Measurements from ENCODE around the gene AP4B1.
A peak's percentile ranks its signal among the peaks of the same experiment; 100 is the strongest.

Gene AP4B1

DNA sequence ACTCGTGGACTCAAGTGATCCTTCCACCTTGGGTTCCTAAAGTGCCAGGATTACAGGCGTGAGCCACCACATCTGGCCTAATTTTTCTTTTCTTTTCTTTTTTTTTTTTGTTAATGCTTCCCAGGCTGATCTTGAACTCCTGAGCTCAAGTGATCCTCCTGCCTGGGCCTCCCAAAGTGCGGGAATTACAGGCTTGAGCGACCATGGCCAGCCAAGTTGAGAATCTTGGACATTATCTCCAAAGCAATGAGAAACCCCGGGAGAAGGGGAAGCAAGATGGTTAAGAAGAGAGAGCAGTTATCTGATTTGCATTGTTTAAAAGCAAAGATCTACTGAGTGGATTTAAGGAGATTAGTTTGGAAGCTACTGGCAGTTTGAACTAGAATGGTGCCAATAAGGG, 33.6 kb upstream of the AP4B1 start:
- DNase-seq (ENCODE audit: low read depth), result no peak
- TF ChIP-seq, protein P1, sequence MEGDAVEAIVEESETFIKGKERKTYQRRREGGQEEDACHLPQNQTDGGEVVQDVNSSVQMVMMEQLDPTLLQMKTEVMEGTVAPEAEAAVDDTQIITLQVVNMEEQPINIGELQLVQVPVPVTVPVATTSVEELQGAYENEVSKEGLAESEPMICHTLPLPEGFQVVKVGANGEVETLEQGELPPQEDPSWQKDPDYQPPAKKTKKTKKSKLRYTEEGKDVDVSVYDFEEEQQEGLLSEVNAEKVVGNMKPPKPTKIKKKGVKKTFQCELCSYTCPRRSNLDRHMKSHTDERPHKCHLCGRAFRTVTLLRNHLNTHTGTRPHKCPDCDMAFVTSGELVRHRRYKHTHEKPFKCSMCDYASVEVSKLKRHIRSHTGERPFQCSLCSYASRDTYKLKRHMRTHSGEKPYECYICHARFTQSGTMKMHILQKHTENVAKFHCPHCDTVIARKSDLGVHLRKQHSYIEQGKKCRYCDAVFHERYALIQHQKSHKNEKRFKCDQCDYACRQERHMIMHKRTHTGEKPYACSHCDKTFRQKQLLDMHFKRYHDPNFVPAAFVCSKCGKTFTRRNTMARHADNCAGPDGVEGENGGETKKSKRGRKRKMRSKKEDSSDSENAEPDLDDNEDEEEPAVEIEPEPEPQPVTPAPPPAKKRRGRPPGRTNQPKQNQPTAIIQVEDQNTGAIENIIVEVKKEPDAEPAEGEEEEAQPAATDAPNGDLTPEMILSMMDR (IDR thresholded peaks at IDR 0.05; ENCODE audit: low read length, missing control alignments), result no peak
- H3K4me3 ChIP-seq (replicated peaks; ENCODE audit: low read depth, low read length), result no peak overlapping the region

DNA sequence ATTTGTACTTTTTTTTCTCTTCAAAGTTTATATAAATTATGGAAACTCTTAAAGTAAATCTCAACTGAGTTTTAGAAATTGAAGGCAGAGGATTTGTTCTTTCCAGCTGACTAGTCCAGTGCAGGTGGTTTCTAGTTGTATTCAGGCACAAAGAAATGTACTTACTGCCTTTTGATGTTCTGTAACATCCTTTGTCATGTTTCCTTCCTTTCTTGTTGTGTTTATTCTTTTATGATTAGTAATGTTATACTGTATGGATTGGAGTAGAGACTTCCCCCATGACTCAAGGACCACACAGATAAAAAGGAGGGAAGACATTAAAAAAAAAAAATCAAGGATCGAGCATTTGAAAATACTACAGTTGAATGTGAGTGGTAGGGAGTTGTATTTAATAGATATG, 32.5 kb upstream of the AP4B1 start:
- H3K4me3 ChIP-seq (replicated peaks; ENCODE audit: low read depth, low read length), result no peak overlapping the region
- no peak for DNase-seq (ENCODE audit: low read depth)
- TF ChIP-seq, protein P1 (IDR thresholded peaks at IDR 0.05; ENCODE audit: low read length, missing control alignments), result no peak

DNA sequence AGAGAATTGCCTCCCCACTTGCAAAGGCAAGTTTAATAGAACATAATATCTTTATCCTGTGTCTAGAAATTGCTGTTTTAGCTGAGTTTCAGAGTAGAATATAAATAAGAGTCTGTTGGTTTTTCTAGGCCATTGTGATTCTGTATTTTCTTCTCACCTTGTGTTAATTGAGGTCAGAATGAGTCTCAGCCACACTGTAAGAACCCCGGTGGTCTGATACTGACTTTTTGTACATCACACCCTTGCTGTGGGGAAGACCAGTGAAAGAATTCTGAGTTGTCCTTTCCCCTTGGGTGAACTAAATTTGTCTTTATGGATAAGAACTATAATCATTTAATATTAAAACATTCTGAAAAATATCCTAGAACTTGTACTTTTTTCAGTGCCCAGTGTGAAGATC, 31.4 kb upstream of the AP4B1 start:
- H3K4me3 ChIP-seq (replicated peaks; ENCODE audit: low read depth, low read length), result no peak overlapping the region
- TF ChIP-seq, protein P1 (IDR thresholded peaks at IDR 0.05; ENCODE audit: low read length, missing control alignments), result no peak
- DNase-seq (ENCODE audit: low read depth), result no peak

DNA sequence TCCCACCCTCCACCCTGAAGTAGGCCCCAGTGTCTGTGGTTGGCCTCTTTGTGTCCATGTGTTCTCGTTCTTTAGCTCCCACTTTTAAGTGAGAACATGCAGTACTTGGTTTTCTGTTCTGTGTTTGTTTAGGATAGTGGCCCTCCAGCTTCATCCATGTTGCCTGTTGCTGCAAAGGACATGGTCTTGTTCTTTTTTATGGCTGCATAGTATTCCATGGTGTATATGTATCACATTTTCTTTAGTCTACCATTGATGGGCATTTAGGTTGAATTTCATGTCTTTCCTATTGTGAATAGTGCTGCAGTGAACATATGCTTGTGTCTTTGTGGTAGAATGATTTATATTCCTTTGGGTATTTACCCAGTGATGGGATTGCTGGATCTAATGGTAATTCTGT, 30.6 kb upstream of the AP4B1 start:
- H3K4me3 ChIP-seq (replicated peaks; ENCODE audit: low read depth, low read length), result no peak overlapping the region
- no peak for DNase-seq (ENCODE audit: low read depth)
- TF ChIP-seq, protein P1 (IDR thresholded peaks at IDR 0.05; ENCODE audit: low read length, missing control alignments), result no peak

DNA sequence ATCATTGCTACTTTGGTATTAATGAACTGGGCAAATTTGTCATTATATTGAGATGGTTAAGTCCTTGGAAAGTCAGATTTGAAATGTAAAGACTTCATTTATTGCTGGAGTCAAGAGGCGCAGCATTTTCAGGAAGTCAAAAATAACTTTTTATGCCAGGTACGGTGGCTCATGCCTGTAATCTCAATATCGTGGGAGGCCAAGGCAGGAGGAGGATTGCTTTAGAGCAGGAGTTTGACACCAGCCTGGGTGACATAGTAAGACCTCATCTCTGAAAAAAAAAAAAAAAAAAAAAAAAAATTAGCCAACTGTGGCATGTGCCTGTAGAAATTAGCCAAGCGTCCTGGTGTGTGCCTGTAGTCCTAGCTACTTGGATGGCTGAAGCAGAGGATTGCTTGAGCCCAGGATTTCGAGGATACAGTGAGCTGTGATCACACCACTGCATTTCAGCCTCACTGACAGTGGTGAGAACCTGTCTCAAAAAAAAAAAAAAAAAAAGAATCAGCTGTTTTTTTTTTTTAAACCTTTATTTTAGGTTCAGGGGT, 30.0 kb upstream of the AP4B1 start:
- no peak overlapping the region for H3K4me3 ChIP-seq (replicated peaks; ENCODE audit: low read depth, low read length)
- no peak for DNase-seq (ENCODE audit: low read depth)
- TF ChIP-seq, protein P1 (IDR thresholded peaks at IDR 0.05; ENCODE audit: low read length, missing control alignments), result no peak

DNA sequence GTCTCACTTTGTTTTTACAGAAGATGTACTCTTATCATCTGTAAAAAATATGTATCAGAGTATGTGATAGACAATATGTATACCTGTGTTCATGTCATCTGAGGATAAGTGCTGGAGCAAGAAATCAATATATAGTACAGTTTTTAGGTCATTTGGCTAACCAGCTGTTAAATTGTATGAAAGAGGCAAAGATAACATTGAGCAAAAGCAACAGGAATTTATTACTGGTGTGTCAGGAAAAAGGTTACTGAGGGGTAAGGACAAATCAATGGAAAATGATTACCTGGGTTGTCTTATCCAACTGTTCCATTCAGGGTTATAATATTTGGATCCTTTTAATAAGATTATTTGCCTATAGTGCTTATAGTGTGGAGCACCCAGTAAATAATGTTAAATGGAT, 29.4 kb upstream of the AP4B1 start:
- TF ChIP-seq, protein P1 (IDR thresholded peaks at IDR 0.05; ENCODE audit: low read length, missing control alignments), result no peak
- H3K4me3 ChIP-seq (replicated peaks; ENCODE audit: low read depth, low read length), result no peak overlapping the region
- no peak for DNase-seq (ENCODE audit: low read depth)

DNA sequence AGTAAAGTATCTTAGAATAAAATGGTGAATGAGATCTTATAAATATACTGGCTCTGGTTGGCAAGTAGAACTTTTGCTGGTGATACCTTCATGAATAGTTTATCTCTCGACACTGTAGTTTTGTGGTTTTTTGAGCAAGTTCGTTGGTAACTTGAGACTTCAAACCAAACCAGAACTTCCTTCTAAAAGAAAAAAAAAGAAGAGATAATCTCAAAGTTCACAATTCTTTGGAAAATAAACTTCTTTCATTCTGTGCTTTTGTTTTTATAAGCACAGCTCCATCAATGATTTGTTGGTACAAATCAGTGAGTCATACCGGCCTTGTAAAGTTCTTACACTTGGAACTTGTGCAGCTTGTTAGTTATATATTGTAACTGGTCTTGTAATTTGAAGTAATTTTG, 26.9 kb upstream of the AP4B1 start:
- TF ChIP-seq, protein P1 (IDR thresholded peaks at IDR 0.05; ENCODE audit: low read length, missing control alignments), result no peak
- peak; percentile 57 for DNase-seq (ENCODE audit: low read depth)
- H3K4me3 ChIP-seq (replicated peaks; ENCODE audit: low read depth, low read length), result peak overlapping the region; percentile 97
